ENCODE data around the gene ZCCHC3.

Gene ZCCHC3

GRCh38 chr20:286508-286907 is 10.9 kb upstream of the ZCCHC3 start:
- no peak for DNase-seq

- no peak for DNase-seq
Observed at GRCh38 chr20:288956-289692, 8.2 kb upstream of the ZCCHC3 start.

- no peak for DNase-seq
Observed at GRCh38 chr20:289693-290083, 7.7 kb upstream of the ZCCHC3 start.

- DNase-seq: peak; percentile 89
Observed at GRCh38 chr20:290084-290831, 7.1 kb upstream of the ZCCHC3 start, which contains the start of gene C20orf96. C20orf96 (minus strand) TSS chr20:290750; CDS start chr20:290610, 140 bp downstream.

- no peak for DNase-seq
Observed at GRCh38 chr20:294602-295001, 2.8 kb upstream of the ZCCHC3 start.

- DNase-seq: no peak
Observed at GRCh38 chr20:295804-296203, 1.6 kb upstream of the ZCCHC3 start.

- peak; percentile 54 for DNase-seq
Observed at GRCh38 chr20:297925-298775, 780 bp downstream of the ZCCHC3 start.

GRCh38 chr20:298776-299391 is 1.5 kb downstream of the ZCCHC3 start:
- no peak for DNase-seq

GRCh38 chr20:300345-300990 is 3.1 kb downstream of the ZCCHC3 start:
- DNase-seq: no peak

GRCh38 chr20:301886-302848 is 4.8 kb downstream of the ZCCHC3 start:
- no peak for DNase-seq

- no peak for DNase-seq
Observed at GRCh38 chr20:305745-306144, 8.4 kb downstream of the ZCCHC3 start.

GRCh38 chr20:308427-309038 is 11.2 kb downstream of the ZCCHC3 start:
- DNase-seq: no peak

- DNase-seq: no peak
Observed at GRCh38 chr20:309306-309840, 12.0 kb downstream of the ZCCHC3 start.

GRCh38 chr20:309841-310644 is 12.7 kb downstream of the ZCCHC3 start:
- peak; percentile 83 for DNase-seq

GRCh38 chr20:310645-311044 is 13.3 kb downstream of the ZCCHC3 start:
- DNase-seq: no peak

GRCh38 chr20:311609-312008 is 14.2 kb downstream of the ZCCHC3 start:
- DNase-seq: no peak

- DNase-seq: no peak
Observed at GRCh38 chr20:312067-312466, 14.7 kb downstream of the ZCCHC3 start.

- no peak for DNase-seq
Observed at GRCh38 chr20:312866-313265, 15.5 kb downstream of the ZCCHC3 start.

GRCh38 chr20:313402-313801 is 16.0 kb downstream of the ZCCHC3 start:
- DNase-seq: no peak

GRCh38 chr20:313948-314347 is 16.6 kb downstream of the ZCCHC3 start:
- DNase-seq: no peak
